HG03060 (cell line): Measurements from ENCODE around the gene SYT9.
"Not testable (repeated sequence)": the region's sequence is repeated elsewhere in the genome, so short reads cannot be mapped to it uniquely, and the experiment has no call there.

Experiments used
- ATAC-seq: cut with Tn5 transposase; IDR thresholded peaks from one replicate; pipeline ENCODE4 v1.9.1; 2021; ENCODE audit warnings: low read depth, moderate number of reproducible peaks; ENCODE audit not compliant: unreplicated experiment

Gene SYT9

DNA sequence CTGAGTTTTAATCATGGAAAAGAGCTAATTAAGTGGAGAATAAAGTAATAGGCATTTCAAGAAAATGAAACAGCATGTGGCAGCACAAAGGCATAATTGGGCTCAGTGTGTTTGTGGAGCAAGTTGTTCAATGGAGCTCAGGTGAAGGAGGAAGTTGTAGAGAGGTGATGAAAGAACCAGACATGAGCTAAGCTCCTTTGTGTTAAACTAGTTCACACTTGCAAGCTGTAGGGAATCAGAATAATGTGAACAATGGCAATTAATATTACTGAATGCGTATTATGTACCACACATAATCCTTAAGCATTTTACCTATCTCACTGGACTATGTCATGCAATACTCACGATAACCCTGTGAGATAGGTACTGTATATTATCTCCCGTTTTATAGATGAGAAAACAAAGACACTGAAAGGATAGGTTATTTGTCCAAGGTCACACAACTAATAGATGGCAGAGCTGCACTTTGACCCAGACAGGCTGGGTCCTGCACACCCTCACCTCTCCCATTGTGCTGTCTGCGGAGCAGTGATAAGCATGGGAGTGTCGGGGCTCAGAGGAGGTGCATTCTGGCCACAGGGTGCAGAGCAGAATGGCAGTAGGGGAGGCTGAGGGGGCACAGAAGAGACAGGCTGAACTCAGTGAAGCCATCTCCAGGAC is 242.5 kb downstream of the SYT9 start:
- ATAC-seq = no peak

GRCh38 chr11:7495882-7496551 is 244.3 kb downstream of the SYT9 start:
- ATAC-seq = peak; percentile 96

DNA sequence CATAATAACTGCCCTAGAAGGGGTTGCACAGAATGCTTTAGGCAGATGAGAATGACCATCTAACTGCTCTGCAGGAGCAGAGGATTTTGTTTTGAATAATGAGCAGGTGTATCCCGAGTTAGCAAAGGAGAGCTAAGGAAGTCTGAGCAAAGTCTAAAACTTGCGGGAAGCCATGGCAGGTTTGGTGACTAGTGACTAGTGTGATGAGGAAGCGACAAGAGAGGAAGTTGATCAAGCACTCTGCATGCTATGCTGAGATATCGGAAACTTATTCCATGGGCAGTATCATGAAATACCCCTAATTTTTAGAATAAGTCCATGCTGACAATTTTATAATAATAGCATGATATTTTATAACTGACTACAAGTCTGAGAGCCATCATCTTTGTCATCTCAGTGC is 246.5 kb downstream of the SYT9 start:
- no peak for ATAC-seq

GRCh38 chr11:7499081-7499480 is 247.4 kb downstream of the SYT9 start:
- no peak for ATAC-seq

GRCh38 chr11:7500251-7500650 is 248.5 kb downstream of the SYT9 start:
- no peak for ATAC-seq

- ATAC-seq = no peak
Observed at GRCh38 chr11:7501251-7501650, 249.5 kb downstream of the SYT9 start.

- ATAC-seq = no peak
Observed at GRCh38 chr11:7501894-7502293, 250.2 kb downstream of the SYT9 start.

DNA sequence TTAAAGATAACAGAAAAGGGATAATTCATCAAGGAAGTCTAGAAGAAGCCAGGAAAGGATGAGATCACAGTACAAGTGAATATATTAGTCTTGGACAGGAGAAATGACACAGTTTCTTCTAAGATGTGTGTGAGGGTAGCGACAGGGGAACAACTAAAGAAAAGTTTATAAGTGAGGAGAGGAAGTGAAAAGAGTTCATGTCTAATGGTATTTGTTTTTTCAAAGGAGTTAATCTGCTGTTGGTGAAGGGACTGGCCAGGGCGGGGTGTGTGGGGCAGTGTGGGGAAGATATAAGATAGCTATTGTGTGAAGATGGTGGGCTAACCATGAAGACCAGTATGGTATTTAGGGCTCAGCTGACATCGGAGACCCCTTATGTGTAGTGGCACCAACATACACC is 254.5 kb downstream of the SYT9 start:
- ATAC-seq = no peak

GRCh38 chr11:7508087-7508486 is 256.4 kb downstream of the SYT9 start:
- no peak for ATAC-seq

- ATAC-seq = no peak
Observed at GRCh38 chr11:7509966-7510365, 258.3 kb downstream of the SYT9 start.

DNA sequence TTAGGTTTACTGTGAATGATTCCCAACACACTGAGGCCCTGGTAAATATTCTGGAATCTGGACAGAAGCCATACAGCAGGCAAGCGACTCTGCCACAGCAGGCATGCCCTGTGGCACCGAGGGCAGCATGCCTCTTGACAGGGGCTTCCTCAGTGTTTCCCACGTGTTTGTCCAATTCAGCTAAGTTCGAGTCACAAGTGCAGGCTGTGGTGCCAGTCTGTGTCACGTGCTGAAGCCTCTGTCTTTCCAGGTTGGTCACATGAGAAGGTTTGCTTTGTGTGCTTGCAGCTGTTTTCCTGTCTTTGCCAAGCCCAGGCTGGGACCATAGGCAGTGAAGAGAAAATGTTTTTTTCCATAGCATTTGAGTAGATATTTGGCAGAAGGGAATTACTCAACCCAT is 259.7 kb downstream of the SYT9 start:
- no peak for ATAC-seq

DNA sequence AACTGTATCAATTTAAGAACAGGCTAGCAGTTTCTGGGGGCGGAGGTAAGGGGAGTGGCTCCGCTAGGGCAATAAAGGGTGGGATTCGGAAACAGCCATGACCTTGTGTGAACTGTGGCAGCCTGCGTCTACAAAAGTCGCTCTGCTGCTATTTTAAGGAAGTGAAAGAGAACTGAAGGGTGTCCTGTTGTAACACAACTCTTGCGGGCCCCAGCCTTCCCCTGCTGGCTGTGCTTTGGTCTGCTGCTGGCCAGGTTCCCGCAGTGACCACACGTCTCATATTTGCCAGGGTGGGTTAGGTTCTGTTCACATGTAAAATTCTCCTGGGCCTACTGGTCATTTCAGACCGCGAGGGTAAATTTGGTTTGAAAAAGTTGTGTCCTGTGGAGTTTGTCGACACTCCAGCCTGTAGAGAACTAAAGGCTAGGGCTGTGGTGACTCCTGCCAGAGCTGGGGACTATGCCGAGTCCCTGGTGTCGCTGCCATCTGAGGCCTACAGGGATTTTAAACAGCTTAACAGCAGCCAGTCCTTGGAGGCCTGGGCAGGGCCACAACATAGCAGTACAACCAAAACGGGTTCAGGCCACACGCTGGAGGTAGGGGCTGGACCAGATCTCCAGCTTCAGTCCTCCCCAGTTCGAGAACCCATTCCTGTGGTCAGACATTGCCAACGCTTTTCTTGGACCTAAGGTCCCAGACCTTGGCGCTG is 261.0 kb downstream of the SYT9 start:
- ATAC-seq = peak; percentile 83

DNA sequence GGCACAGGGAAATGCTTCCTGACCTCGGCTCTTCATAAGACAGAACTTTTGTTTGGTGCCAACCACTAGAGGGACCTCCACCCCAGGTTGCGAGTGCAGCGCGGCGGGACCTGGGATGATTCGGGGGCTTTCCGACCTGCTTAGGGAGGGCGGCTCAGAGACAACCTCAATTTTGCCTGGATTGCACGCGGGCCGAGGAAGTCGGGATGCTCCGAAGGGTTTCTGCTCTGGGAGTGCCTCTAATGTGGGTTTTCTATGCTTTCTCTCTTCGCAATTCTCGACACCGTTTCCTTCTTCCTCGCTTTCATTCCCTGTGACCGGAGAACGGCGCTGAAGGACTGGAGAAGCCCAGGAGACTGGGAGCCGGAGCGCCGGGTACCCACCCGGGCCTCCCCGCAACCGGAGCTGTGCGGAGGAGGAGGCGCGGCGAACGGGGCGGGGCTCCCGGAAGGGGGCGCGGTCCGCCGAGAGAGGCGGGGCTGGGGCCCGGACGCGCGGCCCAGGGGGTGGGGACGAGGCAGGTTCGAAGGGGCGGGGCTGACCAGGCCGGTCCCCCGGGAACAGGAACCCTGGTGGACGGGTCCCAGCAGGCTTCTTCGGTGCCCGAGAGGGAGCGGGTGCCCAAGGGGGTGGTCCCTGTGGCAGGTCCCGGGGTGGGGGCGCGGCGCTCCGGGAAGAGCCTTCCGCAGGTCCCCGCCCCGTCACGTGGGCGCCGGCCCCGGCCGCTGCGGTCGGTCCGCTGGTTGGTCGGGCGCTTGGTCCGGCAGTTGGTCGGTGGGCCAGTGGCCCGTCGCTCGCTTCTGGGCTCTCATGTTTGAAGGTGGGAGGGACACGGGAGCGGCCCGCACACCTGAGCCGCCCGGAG is 261.8 kb downstream of the SYT9 start, which contains the start of gene PPFIBP2:
Gene PPFIBP2, plus strand, starts transcription at position 766 of the 865 bp plus-strand sequence. CDS start 35,477 bp downstream, outside the sequence.
- ATAC-seq = peak; percentile 22

DNA sequence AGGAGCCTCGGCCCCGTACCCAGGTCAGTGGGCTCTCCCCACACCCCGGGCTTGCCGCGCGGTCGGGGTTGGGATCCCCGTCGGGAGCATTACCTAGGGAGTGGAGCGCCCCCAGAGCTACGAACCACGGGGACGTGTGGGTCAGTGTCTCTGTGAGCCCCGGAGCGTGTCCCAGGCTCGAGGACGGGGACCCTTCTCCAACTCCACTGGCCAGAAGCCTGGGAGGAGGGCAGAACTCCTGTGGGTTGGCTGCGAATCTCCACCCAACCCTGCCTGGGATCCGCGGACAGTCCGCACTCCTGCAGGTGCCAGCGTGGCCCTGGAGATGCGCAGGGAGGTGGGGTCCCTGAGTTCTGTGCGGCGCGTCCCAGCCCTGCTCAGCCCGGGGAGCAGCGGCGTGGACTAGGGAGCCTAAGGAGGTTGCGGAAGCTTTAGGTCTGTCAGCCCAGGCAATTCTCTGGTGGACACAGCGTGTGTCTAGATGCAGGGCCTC is 262.4 kb downstream of the SYT9 start:
- ATAC-seq = peak; percentile 2

DNA sequence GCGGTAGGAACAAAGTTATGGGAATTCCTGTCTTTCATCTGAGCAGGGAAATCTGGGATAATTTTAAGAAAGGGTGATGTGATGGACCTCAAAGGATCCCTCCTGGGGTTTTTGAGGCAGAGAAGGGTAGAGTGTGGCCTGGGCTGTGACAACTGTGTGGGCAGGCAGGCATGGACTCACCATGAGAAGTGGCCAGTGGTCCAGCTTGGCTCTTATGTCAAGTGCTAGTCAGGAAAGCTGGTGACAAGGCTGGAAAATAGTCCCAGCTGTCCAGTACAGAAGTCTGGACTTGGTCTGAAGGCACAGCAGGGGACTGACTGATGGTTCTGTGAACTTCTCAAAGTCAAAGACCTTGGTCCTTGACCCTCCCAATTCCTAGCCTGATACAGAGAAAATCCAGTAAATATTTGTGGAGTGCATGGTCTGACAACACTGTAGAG is 263.8 kb downstream of the SYT9 start:
- no peak for ATAC-seq

DNA sequence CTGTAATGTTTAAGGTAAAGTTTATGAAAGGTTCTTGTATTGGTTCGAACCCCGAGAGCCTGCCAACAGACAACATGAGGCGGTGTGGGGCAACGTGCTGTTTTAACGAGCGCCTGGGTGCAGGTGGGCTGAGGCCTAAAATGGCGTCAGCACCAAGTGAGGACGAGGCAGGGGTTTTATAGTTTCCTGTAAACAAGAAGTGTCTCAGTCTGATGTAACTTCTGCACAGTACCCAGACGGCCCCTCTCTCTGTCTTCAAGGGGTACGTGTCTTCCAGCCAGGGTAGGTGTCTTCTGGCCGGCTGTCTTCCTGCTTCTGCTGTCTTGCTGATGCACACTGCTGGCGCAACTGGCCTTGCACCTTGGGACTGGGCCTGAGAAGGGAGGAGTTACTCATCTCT is 264.8 kb downstream of the SYT9 start:
- ATAC-seq = no peak

DNA sequence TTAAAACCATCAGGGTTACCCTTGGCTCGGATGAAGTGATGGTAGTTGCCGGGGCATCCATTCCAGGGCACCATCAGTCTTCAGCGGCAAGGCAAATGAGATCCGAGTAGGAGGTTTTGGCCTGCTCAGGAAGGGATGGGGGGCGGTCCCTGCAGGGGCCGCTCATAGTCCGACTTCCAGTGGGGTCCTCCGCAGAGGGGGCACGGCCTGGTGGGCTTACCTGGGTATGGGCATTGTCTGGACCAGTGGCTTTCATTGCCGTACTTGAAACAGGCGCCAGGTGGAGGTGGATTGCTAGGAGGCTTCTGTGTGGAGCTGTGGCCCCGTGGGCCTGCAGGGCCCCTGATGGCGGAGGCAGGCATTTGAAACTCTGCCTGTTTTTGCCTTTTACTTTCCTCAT is 266.0 kb downstream of the SYT9 start:
- ATAC-seq = not testable (repeated sequence)
